Right lobe of liver (tissue), 6 donors: ENCODE results near the gene N4BP2L2. TPM values are rescaled to one million over a fixed set of nuclear protein-coding genes. Genes with fewer than 3 reads are reported as not detected.

Experiments used
- ATAC-seq, 4 donors: fragments of 200-7000 bp; cut with Tn5 transposase; one replicate each; pipeline ENCODE4 v1.9.1; 2020; ENCODE audit warnings: mild to moderate bottlenecking in 4 of 4, moderate library complexity in 4 of 4
- DNase-seq, 3 donors: peaks; one replicate each; pipeline ENCODE4 v3.0.0-alpha.2; 2020
- H3K27ac ChIP-seq, 3 donors: fragments of 200-600 bp; one replicate each; pipeline ENCODE4 v1.8.0; 2022
- H3K27me3 ChIP-seq, 2 donors: fragments of 200-600 bp; one replicate each; pipeline ENCODE4 v1.8.0; 2022
- H3K36me3 ChIP-seq, 4 donors: fragments of 200-600 bp; sonication (generic) in 1 of 4; one replicate each; pipeline versions ENCODE4 v1.5.1 to v1.8.0; 2017 to 2022; ENCODE audit warnings: control low read depth in 1 of 4
- H3K4me1 ChIP-seq, 4 donors: fragments of 200-600 bp; sonication (generic) in 1 of 4; one replicate each; pipeline versions ENCODE4 v1.5.1 to v1.8.0; 2017 to 2022; ENCODE audit warnings: control low read depth in 1 of 4
- H3K4me3 ChIP-seq, 3 donors: fragments of 200-600 bp; one replicate each; pipeline ENCODE4 v1.8.0; 2022
- H3K9me3 ChIP-seq, 4 donors: fragments of 200-600 bp; sonication (generic) in 1 of 4; one replicate each; pipeline versions ENCODE4 v1.5.1 to v1.8.0; 2017 to 2022; ENCODE audit warnings: control low read depth in 1 of 4
- CTCF ChIP-seq, 4 donors: fragments of 200-600 bp in 3 of 4; fragments of 450-650 bp in 1 of 4; IDR thresholded peaks; one replicate each; pipeline versions ENCODE4 v1.5.1 to v1.8.0; 2016 to 2022; ENCODE audit warnings: antibody characterized with exemption in 4 of 4, mild to moderate bottlenecking in 2 of 4
- POLR2A ChIP-seq: fragments of 450-650 bp; IDR thresholded peaks from one replicate; pipeline ENCODE4 v1.6.1; 2017; ENCODE audit warnings: antibody characterized with exemption, mild to moderate bottlenecking
- WGBS: methylation state at CpG from one replicate; pipeline ENCODE4 v1.1.6; 2018; ENCODE audit warnings: low coverage, low lambda C conversion rate; ENCODE audit not compliant: insufficient coverage; ENCODE audit errors: missing lambda C conversion rate; 5-methylcytosine and 5-hydroxymethylcytosine counted together
- intact Hi-C, 2 donors: fragments of 100-400 bp; cut with DNase I; formaldehyde crosslinking; loops; one replicate each; pipeline versions ENCODE4 v1.11.2 to v1.14.1; 2022
- total RNA-seq, 6 experiments: library from RNA; depleted of rRNA in 2 of 6; stranded (reverse); fragments of >200 nt in 2 of 6; fragmentation: NEBNext Ultra II Directional in 3 of 6; extraction: Animal tissue kit (Norgen Biotek cat#: 25700) in 3 of 6; gene quantifications; one replicate each; pipeline versions ENCODE4 v1.1.0 to v1.2.4, GENCODE V29; 2016 to 2023
- donor health status: DM: no; HTN: yes; CAD: no.
- donor health status: DM: no; HTN: no; CAD: no.
- donor health status: DM: no; HTN: no; CAD: no.
- donor health status: DM: no; HTN: yes; CAD: no.
- donor health status: DM: no; HTN: yes; CAD: no.

Gene N4BP2L2
- total RNA-seq, 6 experiments from 2014 or later: 48.8 to 99.7 (median 61.1) TPM

DNA sequence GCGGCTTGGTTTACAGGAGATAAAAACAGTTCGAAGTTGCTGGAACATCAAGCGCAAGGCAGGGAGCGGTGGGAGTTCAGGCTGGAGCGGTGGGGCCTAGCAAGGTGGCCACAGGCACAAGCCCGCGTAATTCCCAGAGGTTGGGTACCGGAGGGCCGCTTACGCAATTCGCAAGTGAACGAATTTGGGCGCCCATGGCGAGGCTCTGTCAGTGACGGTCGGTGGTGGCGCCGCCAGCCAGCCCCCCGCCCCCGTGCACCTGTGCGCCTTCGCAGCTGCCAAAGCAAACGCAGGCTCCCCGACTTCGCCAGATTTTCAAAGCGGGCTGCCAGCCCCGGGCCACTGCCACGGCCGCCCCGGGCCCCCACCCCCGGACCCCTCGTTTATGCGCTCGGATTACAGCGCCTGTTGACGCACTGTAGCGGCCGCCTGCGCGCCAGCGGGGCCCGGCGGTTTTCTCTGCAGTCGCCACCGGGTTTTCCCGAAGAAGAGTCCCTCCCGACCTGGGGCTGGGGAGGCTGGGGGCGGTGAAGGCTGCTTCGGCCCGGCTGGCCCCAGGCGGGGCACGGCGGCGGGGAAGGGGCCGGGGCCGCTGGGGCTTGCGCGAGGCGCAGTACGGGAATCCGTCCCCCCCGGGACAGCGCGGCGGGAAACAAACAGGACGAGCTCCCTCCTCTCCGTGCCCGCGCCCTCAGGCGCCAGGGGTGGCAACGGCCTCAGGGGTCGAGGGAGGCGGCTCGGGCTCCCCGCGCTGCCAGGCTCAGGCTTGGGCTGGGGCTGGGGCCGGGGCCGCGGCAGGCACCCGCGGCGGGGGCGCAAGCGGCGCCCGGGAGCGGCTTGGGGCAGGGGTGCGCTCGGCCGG lies 111.4 kb downstream of the N4BP2L2 start:
- H3K36me3 ChIP-seq: peaks cover 0 to 8% (median 0%) of the 10 kb centered on the region in 4 donors
- WGBS: 0% methylated on average over 11 of the region's 90 CpGs
- peaks cover 0 to 33% (median 12%) of the 10 kb centered on the region in 4 donors for H3K4me1 ChIP-seq
- peak overlapping the region; percentile 98 to 100 (median 99) for H3K27ac ChIP-seq
- no peaks in the 10 kb centered on the region for H3K27me3 ChIP-seq
- H3K4me3 ChIP-seq: peak overlapping the region; percentile 75 to 86 (median 83)
- peak; percentile 15 for TF ChIP-seq POLR2A
- no peak for TF ChIP-seq CTCF (IDR thresholded peaks at IDR 0.05)
- DNase-seq (peak; percentile 79 to 89 (median 86)), ATAC-seq (peak; percentile 39 to 62 (median 56))
- H3K9me3 ChIP-seq: no peaks in the 10 kb centered on the region
- intact Hi-C loops: no loop called here

GRCh38 chr13:32426191-32426989 lies 112.2 kb downstream of the N4BP2L2 start:
- ATAC-seq (peak; percentile 13 to 41 (median 30)), DNase-seq (peak in 1 of 3 donors; percentile 50)
- peak overlapping the region; percentile 98 to 100 (median 99) for H3K27ac ChIP-seq
- peak overlapping the region; percentile 75 to 86 (median 83) for H3K4me3 ChIP-seq
- peaks cover 0 to 2% (median 0%) of the 10 kb centered on the region in 4 donors for H3K36me3 ChIP-seq
- peaks cover 0 to 33% (median 12%) of the 10 kb centered on the region in 4 donors for H3K4me1 ChIP-seq
- no peaks in the 10 kb centered on the region for H3K27me3 ChIP-seq
- H3K9me3 ChIP-seq: no peaks in the 10 kb centered on the region
- 5% methylated on average over 13 of the region's 19 CpGs for WGBS
- TF ChIP-seq POLR2A: no peak
- TF ChIP-seq CTCF (IDR thresholded peaks at IDR 0.05): no peak
- intact Hi-C loops: no loop called here

DNA sequence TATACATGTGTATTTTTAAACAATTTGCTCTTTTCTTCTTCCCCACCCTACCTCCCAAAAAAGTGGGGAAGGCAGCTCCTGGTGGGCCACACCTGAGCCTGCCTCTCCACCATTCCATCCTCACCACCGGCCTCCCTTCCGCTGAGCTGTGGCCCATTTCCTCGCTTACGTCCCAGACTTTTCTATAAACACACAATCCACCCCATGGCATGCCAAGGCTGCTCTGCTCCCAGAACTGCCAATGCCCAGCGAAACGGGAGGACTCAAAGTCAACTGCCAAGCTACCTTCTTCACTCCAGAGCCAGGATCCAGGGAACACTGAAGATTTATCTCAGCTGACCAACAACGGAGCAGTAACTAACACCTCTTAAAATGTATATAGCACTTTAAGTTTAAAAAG lies 113.4 kb downstream of the N4BP2L2 start:
- H3K4me3 ChIP-seq: peak overlapping the region in 2 of 3 donors; percentile 75 to 83
- ATAC-seq: no peak
- H3K27ac ChIP-seq: peak overlapping the region; percentile 98 to 100 (median 99)
- H3K36me3 ChIP-seq: peaks cover 0 to under 1% (median 0%) of the 10 kb centered on the region in 4 donors
- TF ChIP-seq CTCF (IDR thresholded peaks at IDR 0.05) (no peak), POLR2A (no peak)
- H3K4me1 ChIP-seq: peaks cover 0 to 33% (median 12%) of the 10 kb centered on the region in 4 donors
- H3K27me3 ChIP-seq: no peaks in the 10 kb centered on the region
- no peaks in the 10 kb centered on the region for H3K9me3 ChIP-seq
- intact Hi-C loops: no loop called here
- WGBS: 48% methylated on average over 7 of the region's 7 CpGs
- DNase-seq: peak in 1 of 3 donors; percentile 50

- intact Hi-C loops: no loop called here
- ATAC-seq (no peak), DNase-seq (no peak)
- 25% methylated on average over 3 of the region's 3 CpGs for WGBS
- peaks cover 0 to 30% (median 10%) of the 10 kb centered on the region in 4 donors for H3K4me1 ChIP-seq
- H3K4me3 ChIP-seq: no peak overlapping the region
- no peaks in the 10 kb centered on the region for H3K9me3 ChIP-seq
- no peaks in the 10 kb centered on the region for H3K27me3 ChIP-seq
- H3K36me3 ChIP-seq: peaks cover 0 to 4% (median 0%) of the 10 kb centered on the region in 4 donors
- H3K27ac ChIP-seq: no peak overlapping the region
- TF ChIP-seq CTCF (IDR thresholded peaks at IDR 0.05) (no peak), POLR2A (no peak)
These were observed 115.0 kb downstream of the N4BP2L2 start for GRCh38 chr13:32423592-32423991.
